ENCODE measurements around the gene NME3.

GRCh38 chr16:1752853-1753252 is 18.5 kb downstream of the NME3 start:
- TF ChIP-seq POLR2A (IDR thresholded peaks at IDR 0.05), result no peak
- TF ChIP-seq CTCF (IDR thresholded peaks at IDR 0.05), result no peak

Measured in testis (tissue), 2 donors.